Measurements from ENCODE around the gene PANK4. TPM values are rescaled to one million over a fixed set of nuclear protein-coding genes. Genes with fewer than 3 reads are reported as not detected.

Gene PANK4
- total RNA-seq, 1 donor from 2014 or later, result 42.5 TPM

DNA sequence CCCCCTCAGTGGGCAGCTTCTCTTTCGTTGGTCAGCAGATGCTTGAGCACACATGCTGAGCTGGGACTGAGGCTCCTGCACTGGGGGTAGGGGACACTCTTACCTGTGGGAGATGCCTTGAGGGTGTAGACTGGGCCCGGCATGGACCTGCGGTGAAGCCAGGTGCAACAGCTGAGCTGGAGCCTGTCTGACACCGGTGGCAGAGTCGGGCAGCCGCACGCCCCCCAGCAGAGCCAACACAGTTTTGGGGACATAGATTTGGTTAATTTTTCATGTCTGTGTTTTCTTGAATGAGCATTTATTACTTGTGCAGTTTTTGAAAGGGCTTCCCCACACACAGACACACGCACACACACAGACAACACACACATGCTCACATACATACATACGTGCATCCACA lies 9.6 kb upstream of the PANK4 start:
- DNase-seq (ENCODE audit: low spot score, unreplicated experiment), result no peak
- TF ChIP-seq, protein P1, sequence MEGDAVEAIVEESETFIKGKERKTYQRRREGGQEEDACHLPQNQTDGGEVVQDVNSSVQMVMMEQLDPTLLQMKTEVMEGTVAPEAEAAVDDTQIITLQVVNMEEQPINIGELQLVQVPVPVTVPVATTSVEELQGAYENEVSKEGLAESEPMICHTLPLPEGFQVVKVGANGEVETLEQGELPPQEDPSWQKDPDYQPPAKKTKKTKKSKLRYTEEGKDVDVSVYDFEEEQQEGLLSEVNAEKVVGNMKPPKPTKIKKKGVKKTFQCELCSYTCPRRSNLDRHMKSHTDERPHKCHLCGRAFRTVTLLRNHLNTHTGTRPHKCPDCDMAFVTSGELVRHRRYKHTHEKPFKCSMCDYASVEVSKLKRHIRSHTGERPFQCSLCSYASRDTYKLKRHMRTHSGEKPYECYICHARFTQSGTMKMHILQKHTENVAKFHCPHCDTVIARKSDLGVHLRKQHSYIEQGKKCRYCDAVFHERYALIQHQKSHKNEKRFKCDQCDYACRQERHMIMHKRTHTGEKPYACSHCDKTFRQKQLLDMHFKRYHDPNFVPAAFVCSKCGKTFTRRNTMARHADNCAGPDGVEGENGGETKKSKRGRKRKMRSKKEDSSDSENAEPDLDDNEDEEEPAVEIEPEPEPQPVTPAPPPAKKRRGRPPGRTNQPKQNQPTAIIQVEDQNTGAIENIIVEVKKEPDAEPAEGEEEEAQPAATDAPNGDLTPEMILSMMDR (IDR thresholded peaks at IDR 0.05; ENCODE audit: unreplicated experiment), result no peak
- Mint-ChIP-seq H3K27me3 (peaks cover 41% of the 10 kb centered on the region), H3K36me3 (ENCODE audit: insufficient read depth) (no peaks in the 10 kb centered on the region), H3K4me1 (ENCODE audit: low read depth) (peaks cover 6% of the 10 kb centered on the region), H3K27ac (peak overlapping the region; percentile 78), H3K9me3 (ENCODE audit: low read depth) (no peaks in the 10 kb centered on the region), H3K4me3 (ENCODE audit: low read depth) (no peak overlapping the region)

DNA sequence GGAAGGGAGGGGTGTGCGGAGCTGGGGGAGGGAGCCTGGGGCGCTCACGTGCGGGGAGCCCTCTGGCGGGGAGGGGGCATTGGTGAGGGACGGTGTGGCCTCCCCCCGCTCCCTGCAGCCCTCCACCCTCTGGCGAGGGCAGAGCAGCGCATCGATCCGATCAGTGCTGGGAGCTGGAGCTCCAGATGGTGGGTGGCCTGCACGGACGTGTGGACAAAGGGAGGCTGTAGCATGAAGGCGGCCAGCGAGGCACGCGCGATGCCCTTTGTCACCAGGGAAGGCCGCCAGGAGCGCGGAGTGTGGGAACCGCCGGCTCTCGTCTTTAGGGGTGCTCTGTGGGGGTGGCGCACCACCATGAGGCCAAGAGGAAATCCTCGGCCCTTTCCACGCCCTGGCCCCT lies 9.1 kb upstream of the PANK4 start:
- Mint-ChIP-seq H3K4me1 (ENCODE audit: low read depth) (peaks cover 6% of the 10 kb centered on the region), H3K27me3 (peaks cover 43% of the 10 kb centered on the region), H3K27ac (no peak overlapping the region), H3K36me3 (ENCODE audit: insufficient read depth) (no peaks in the 10 kb centered on the region), H3K9me3 (ENCODE audit: low read depth) (no peaks in the 10 kb centered on the region), H3K4me3 (ENCODE audit: low read depth) (no peak overlapping the region)
- no peak for DNase-seq (ENCODE audit: low spot score, unreplicated experiment)
- TF ChIP-seq, protein P1 (IDR thresholded peaks at IDR 0.05; ENCODE audit: unreplicated experiment), result no peak

DNA sequence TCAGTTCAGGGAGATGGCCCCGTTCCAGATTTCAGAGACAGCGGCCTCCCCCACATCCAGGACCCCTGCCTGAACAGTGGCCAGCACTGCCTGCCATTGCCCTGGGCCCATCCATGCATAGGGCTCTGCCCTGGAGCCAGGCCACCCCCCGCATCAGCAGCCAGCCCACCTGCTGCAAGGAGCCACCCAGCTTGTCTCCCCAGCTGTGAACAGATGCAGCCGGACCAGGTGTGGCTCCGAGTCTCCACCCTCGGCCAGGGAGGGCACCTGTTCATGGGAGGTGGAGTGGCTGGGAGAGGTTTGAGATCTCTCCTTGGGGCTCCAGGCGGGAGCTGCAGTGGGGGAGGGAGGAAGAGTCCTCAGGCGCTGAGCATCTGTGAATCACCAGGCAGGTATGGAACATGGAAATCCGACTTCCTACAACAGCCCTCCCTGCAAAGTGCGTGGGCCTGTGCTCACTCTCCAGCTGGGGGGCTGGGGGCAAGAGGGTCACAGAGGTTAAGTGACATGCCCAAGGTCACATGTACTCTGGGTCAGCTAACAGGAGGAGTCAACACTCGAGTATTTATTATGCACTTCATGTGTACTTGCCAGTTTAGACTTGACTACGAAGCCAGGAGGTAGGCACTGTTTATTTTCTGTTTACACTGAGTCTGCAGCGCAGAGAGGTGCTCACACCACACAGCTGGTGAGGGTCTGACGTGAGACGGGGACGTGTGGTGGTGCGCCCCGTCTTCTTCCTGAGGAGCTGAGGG lies 8.5 kb upstream of the PANK4 start:
- Mint-ChIP-seq H3K4me3 (ENCODE audit: low read depth) (no peak overlapping the region), H3K36me3 (ENCODE audit: insufficient read depth) (no peaks in the 10 kb centered on the region), H3K4me1 (ENCODE audit: low read depth) (peaks cover 6% of the 10 kb centered on the region), H3K27me3 (peaks cover 43% of the 10 kb centered on the region), H3K9me3 (ENCODE audit: low read depth) (no peaks in the 10 kb centered on the region), H3K27ac (no peak overlapping the region)
- DNase-seq (ENCODE audit: low spot score, unreplicated experiment), result no peak
- TF ChIP-seq, protein P1 (IDR thresholded peaks at IDR 0.05; ENCODE audit: unreplicated experiment), result no peak

DNA sequence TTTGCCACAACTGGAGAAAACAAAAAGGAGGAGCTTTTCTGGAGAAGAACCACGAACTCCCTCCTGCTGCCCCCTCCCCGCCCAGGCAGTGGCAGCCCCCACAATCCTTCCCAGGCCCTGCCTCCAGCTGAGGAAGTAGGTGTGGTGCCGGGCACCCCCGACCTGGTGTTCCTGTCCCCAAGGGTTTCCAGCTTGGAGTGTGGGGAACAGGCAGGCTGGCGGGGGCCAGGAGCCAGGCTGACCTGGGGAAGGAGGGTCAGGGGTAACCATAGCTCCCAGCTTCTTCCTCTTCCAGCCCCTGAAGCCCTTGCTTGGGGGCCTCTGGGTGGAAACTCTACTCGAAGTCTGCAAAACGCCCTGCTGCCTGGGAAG lies 7.9 kb upstream of the PANK4 start:
- Mint-ChIP-seq H3K9me3 (ENCODE audit: low read depth) (no peaks in the 10 kb centered on the region), H3K27ac (no peak overlapping the region), H3K4me3 (ENCODE audit: low read depth) (no peak overlapping the region), H3K36me3 (ENCODE audit: insufficient read depth) (no peaks in the 10 kb centered on the region), H3K4me1 (ENCODE audit: low read depth) (peaks cover 6% of the 10 kb centered on the region), H3K27me3 (peaks cover 43% of the 10 kb centered on the region)
- DNase-seq (ENCODE audit: low spot score, unreplicated experiment), result no peak
- TF ChIP-seq, protein P1 (IDR thresholded peaks at IDR 0.05; ENCODE audit: unreplicated experiment), result no peak

DNA sequence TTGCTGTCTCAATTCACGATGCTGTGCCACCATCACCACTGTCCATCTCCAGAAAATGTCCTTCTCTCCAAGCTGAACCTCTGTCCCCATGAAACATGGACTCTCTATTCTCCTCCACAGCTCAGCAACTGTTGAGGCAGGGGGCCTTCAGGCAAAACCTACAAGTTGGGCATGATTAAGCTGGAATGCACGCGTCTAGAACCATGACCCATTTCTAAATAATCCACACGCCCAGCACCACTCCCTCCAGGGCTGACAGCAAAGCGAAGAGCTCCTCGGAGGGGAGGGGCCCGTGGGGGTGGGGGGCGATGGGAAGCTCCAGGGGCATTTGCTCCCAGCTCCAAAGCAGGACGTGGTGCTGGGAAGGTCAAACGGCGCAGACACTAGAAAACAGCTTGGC lies 7.0 kb upstream of the PANK4 start:
- H3K9me3 Mint-ChIP-seq (ENCODE audit: low read depth), result no peaks in the 10 kb centered on the region
- no peak overlapping the region for H3K4me3 Mint-ChIP-seq (ENCODE audit: low read depth)
- TF ChIP-seq, protein P1 (IDR thresholded peaks at IDR 0.05; ENCODE audit: unreplicated experiment), result no peak
- H3K4me1 Mint-ChIP-seq (ENCODE audit: low read depth), result peaks cover 6% of the 10 kb centered on the region
- no peaks in the 10 kb centered on the region for H3K36me3 Mint-ChIP-seq (ENCODE audit: insufficient read depth)
- DNase-seq (ENCODE audit: low spot score, unreplicated experiment), result no peak
- no peak overlapping the region for H3K27ac Mint-ChIP-seq
- peaks cover 48% of the 10 kb centered on the region for H3K27me3 Mint-ChIP-seq

Data from progenitor cell of endocrine pancreas (in vitro differentiated cells).